OCI-LY7 (cell line): ENCODE results near the gene HMG20A. TPM values are rescaled to one million over a fixed set of nuclear protein-coding genes. Genes with fewer than 3 reads are reported as not detected.

Source experiments
- BruUV-seq: library from RNA; stranded (reverse); fragments of 400-500 nt; replicated peaks from 2 replicates; lab custom pipeline; 2021; lab: Mats Ljungman, UMichigan
- CTCF ChIA-PET: fragments of 300-600 bp; sonication (Branson Sonifier 250); formaldehyde crosslinking; loops from one replicate; lab custom pipeline; 2022; ENCODE audit warnings: antibody characterized with exemption; ENCODE audit not compliant: unreplicated experiment; lab: Charles Lee
- POLR2A ChIA-PET: fragments of 300-600 bp; sonication (Branson Sonifier 250); formaldehyde crosslinking; loops from one replicate; lab custom pipeline; 2022; ENCODE audit warnings: antibody characterized with exemption; lab: Charles Lee
- DNase-seq: peaks from one replicate; pipeline ENCODE4 v3.0.0-alpha.2; 2015; ENCODE audit warnings: low spot score
- H2AFZ ChIP-seq: fragments of 200-600 bp; sonication (generic), shearing (Covaris generic); 2 replicates; pipeline ENCODE4 v1.6.1; 2014; ENCODE audit warnings: mild to moderate bottlenecking, antibody characterized with exemption, low read length, moderate library complexity
- H3K27ac ChIP-seq: fragments of 200-600 bp; sonication (generic); 2 replicates; pipeline ENCODE4 v1.5.1; 2014; ENCODE audit warnings: mixed run types, low read depth, mild to moderate bottlenecking, moderate library complexity, low read length, inconsistent platforms; ENCODE audit not compliant: poor library complexity, severe bottlenecking
- H3K36me3 ChIP-seq: fragments of 200-600 bp; sonication (generic); 2 replicates; pipeline ENCODE4 v1.6.1; 2014; ENCODE audit warnings: mild to moderate bottlenecking, antibody characterized with exemption, low read length, moderate library complexity, mixed read lengths; ENCODE audit not compliant: insufficient read depth
- H3K4me1 ChIP-seq: fragments of 200-600 bp; sonication (generic); 2 replicates; pipeline ENCODE4 v1.5.1; 2014; ENCODE audit warnings: mild to moderate bottlenecking, low read length; ENCODE audit not compliant: insufficient read depth, poor library complexity, severe bottlenecking
- H3K4me2 ChIP-seq: fragments of 200-600 bp; sonication (generic); 2 replicates; pipeline ENCODE4 v1.6.1; 2014; ENCODE audit warnings: mild to moderate bottlenecking, low read length
- H3K4me3 ChIP-seq: fragments of 200-600 bp; sonication (generic); 2 replicates; pipeline ENCODE4 v1.5.1; 2014; ENCODE audit warnings: mild to moderate bottlenecking, low read depth, low read length; ENCODE audit not compliant: poor library complexity, severe bottlenecking
- H3K79me2 ChIP-seq: fragments of 200-600 bp; sonication (generic); 2 replicates; pipeline ENCODE4 v1.6.1; 2016; ENCODE audit warnings: low read depth, mild to moderate bottlenecking, low read length, moderate library complexity, mixed read lengths; ENCODE audit not compliant: insufficient read depth
- H3K9me2 ChIP-seq: fragments of 200-600 bp; sonication (generic); 2 replicates; pipeline ENCODE4 v1.6.1; 2016; ENCODE audit warnings: mild to moderate bottlenecking, low read length, mixed read lengths; ENCODE audit not compliant: insufficient read depth
- H3K9me3 ChIP-seq: fragments of 200-600 bp; sonication (generic); 2 replicates; pipeline ENCODE4 v1.6.1; 2014; ENCODE audit warnings: mild to moderate bottlenecking, mixed run types, low read length, mixed read lengths
- H4K20me1 ChIP-seq: fragments of 200-600 bp; sonication (generic); 2 replicates; pipeline ENCODE4 v1.6.1; 2014; ENCODE audit warnings: mild to moderate bottlenecking, antibody characterized with exemption, low read length, moderate library complexity, mixed read lengths; ENCODE audit not compliant: insufficient read depth
- CTCF ChIP-seq: fragments of 200-600 bp; sonication (generic); conservative IDR thresholded peaks from 2 replicates; pipeline ENCODE4 v1.5.1; 2014; ENCODE audit warnings: mild to moderate bottlenecking, antibody characterized with exemption, low read length, moderate library complexity, mixed read lengths
- EZH2phosphoT487 ChIP-seq: fragments of 200-600 bp; sonication (generic); IDR thresholded peaks from 2 replicates; pipeline ENCODE4 v1.6.1; 2018; ENCODE audit warnings: low read depth, borderline replicate concordance, mild to moderate bottlenecking, mixed run types, antibody characterized with exemption, low read length, moderate library complexity, mixed read lengths
- intact Hi-C: fragments of 100-400 bp; cut with micrococcal nuclease; formaldehyde crosslinking; loops from one replicate; pipeline ENCODE4 v1.10.0; 2022; ENCODE audit not compliant: unreplicated experiment
- total RNA-seq, 2 experiments: library from RNA; depleted of rRNA in 1 of 2; stranded (reverse); fragments of >200 nt in 1 of 2; shearing (Covaris generic) in 1 of 2; gene quantifications; 2 replicates each; pipeline ENCODE4 v1.2.3, GENCODE V29; 2014 to 2022

HMG20A gene
- total RNA-seq, 2 experiments from 2014 or later = 29.1 to 49.9 TPM

DNA sequence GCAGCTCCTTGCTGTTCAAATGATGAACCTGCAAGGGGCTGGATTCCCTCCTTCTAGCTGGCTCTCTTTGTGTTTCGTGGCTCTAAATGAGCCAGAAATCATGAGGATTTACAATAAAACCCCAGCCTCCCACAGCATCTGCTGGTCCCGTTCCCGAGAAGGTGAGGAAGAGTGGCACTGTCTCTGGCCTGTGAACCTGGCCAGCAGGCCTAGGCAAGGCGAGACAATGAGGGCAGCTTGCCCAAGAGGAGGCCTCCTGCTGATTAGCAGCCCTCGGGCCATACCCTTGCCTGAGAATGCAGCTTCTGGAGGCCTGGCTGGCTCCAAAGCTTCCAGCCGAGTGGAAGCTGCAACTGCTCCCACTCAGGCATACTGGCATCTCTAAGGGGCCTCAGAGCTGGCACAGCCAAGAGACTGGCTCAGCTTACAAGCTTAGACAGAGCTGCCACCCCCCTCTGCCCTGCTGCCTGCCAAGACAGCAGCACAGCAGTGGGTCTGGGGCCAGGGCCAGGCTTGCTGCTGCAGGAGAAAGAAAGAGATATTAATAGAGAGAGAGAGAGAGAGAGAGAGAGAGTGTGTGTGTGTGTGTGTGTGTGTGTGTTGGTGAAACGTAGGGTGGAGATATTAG, 76.5 kb downstream of the HMG20A start:
- Histone ChIP-seq H3K4me2 (peak overlapping the region; percentile 52), H3K79me2 (no peaks in the 10 kb centered on the region), H3K27ac (no peak overlapping the region), H2AFZ (no peak overlapping the region), H3K4me3 (no peak overlapping the region), H4K20me1 (no peaks in the 10 kb centered on the region), H3K4me1 (peaks cover 22% of the 10 kb centered on the region), H3K9me2 (no peaks in the 10 kb centered on the region), H3K36me3 (no peaks in the 10 kb centered on the region), H3K9me3 (no peaks in the 10 kb centered on the region)
- ChIA-PET POLR2A (interaction anchor here (1.3 to 2.5 kb wide), 3 partner anchors 11 to 46 kb away, joined by 4 to 6 read pairs (median 5); no protein-coding TSS in a partner anchor), CTCF (interaction anchor here (0.5 to 3.0 kb wide), 7 partner anchors 10 to 490 kb away, joined by 3 to 20 read pairs (median 4); no protein-coding TSS in a partner anchor)
- intact Hi-C loops = loop anchor here (1.0 to 5.0 kb wide), 5 partner anchors 46 to 525 kb away; partner anchors contain the start of genes HMG20A and PEAK1
- DNase-seq = no peak
- no TSS peak for BruUV-seq
- TF ChIP-seq EZH2phosphoT487 (no peak), CTCF (no peak; the same call in 1 of the 2 replicates)

DNA sequence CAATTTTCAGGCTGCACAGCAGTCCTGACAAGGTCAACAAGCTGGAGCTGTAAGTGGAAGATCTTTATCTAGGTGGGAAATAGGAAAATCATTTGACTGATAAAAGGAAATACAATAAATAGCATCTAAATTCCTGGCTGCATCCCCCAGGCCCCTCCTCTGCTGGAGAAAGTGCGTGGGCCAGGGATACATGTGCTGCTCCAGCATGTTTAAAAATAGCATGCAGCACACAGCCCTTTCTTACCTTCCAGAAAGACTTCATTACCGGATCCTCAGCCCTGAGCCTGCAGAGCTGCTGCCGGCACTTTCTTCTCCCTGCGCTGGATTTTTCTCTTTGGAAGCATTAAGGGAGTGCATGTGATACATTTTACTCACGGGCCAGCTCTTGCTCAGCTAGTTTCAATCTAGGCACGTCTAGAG, 77.3 kb downstream of the HMG20A start:
- Histone ChIP-seq H3K9me3 (no peaks in the 10 kb centered on the region), H2AFZ (no peak overlapping the region), H3K79me2 (no peaks in the 10 kb centered on the region), H3K4me3 (no peak overlapping the region), H4K20me1 (no peaks in the 10 kb centered on the region), H3K9me2 (no peaks in the 10 kb centered on the region), H3K4me2 (no peak overlapping the region; the same call in 1 of the 2 replicates), H3K27ac (no peak overlapping the region), H3K36me3 (no peaks in the 10 kb centered on the region), H3K4me1 (peaks cover 21% of the 10 kb centered on the region)
- TF ChIP-seq EZH2phosphoT487 (no peak), CTCF (no peak)
- POLR2A ChIA-PET = interaction anchor here (0.6 to 2.5 kb wide), 5 partner anchors 10 to 412 kb away, joined by 3 to 6 read pairs (median 5); no protein-coding TSS in a partner anchor
- CTCF ChIA-PET = interaction anchor here (1.1 to 3.0 kb wide), 3 partner anchors 10 to 310 kb away, joined by 3 to 20 read pairs (median 5); no protein-coding TSS in a partner anchor
- BruUV-seq = no TSS peak
- intact Hi-C loops = loop anchor here (1.0 to 5.0 kb wide), 5 partner anchors 45 to 526 kb away; partner anchors contain the start of genes HMG20A and PEAK1
- DNase-seq = no peak
